GM12892 (cell line): ENCODE results near the gene NCLN.

Experiments used
- POLR2A ChIP-seq: IDR thresholded peaks from 2 replicates; pipeline ENCODE4 v1.6.1; 2011; ENCODE audit warnings: low read depth, low read length, control low read depth
- POLR2AphosphoS5 ChIP-seq: IDR thresholded peaks from 2 replicates; pipeline ENCODE4 v1.6.1; 2011; ENCODE audit warnings: low read depth, low read length, control low read depth

- TF ChIP-seq POLR2AphosphoS5 (no peak), POLR2A (no peak)
Observed at GRCh38 chr19:3157096-3157845, 28.5 kb upstream of the NCLN start.
